Sigmoid colon (tissue), 7 donors: ENCODE data around the gene C14orf93. TPM values are rescaled to one million over a fixed set of nuclear protein-coding genes. Genes with fewer than 3 reads are reported as not detected.
"Not testable (repeated sequence)": the region's sequence is repeated elsewhere in the genome, so short reads cannot be mapped to it uniquely, and the experiment has no call there.

Experiments used
- DNase-seq: peaks from one replicate; pipeline ENCODE4 v3.0.0-alpha.2; 2019
- H3K27ac ChIP-seq, 4 donors: fragments of 200-600 bp; sonication (generic); one replicate each; pipeline ENCODE4 v1.5.1; 2016 to 2019; ENCODE audit warnings: mild to moderate bottlenecking in 1 of 4
- H3K27me3 ChIP-seq, 3 donors: fragments of 200-600 bp; sonication (generic); one replicate each; pipeline ENCODE4 v1.5.1; 2019; ENCODE audit warnings: mild to moderate bottlenecking in 1 of 3
- H3K36me3 ChIP-seq, 4 donors: fragments of 200-600 bp; sonication (generic); one replicate each; pipeline ENCODE4 v1.5.1; 2016 to 2019
- H3K4me1 ChIP-seq, 4 donors: fragments of 200-600 bp; sonication (generic); one replicate each; pipeline ENCODE4 v1.5.1; 2017 to 2019
- H3K4me3 ChIP-seq, 4 donors: fragments of 200-600 bp; sonication (generic); one replicate each; pipeline ENCODE4 v1.5.1; 2017 to 2019; ENCODE audit warnings: mild to moderate bottlenecking in 2 of 4, moderate library complexity in 1 of 4
- H3K9me3 ChIP-seq, 4 donors: fragments of 200-600 bp in 3 of 4; sonication (generic) in 3 of 4; one replicate each; pipeline versions ENCODE4 v1.5.1 to v1.6.1; 2013 to 2019
- CTCF ChIP-seq, 4 experiments: fragments of 450-650 bp in 3 of 4; fragments of 200-600 bp in 1 of 4; IDR thresholded peaks; one replicate each; pipeline ENCODE4 v1.5.1; 2016 to 2019; ENCODE audit warnings: antibody characterized with exemption in 4 of 4, mild to moderate bottlenecking in 3 of 4, moderate library complexity in 2 of 4
- EP300 ChIP-seq, 4 donors: sonication (generic); formaldehyde crosslinking; IDR thresholded peaks; one replicate each; pipeline ENCODE4 v1.6.1; 2017; ENCODE audit warnings: antibody characterized with exemption in 4 of 4
- POLR2A ChIP-seq, 2 donors: fragments of 450-650 bp; IDR thresholded peaks; one replicate each; pipeline ENCODE4 v1.6.1; 2016; ENCODE audit warnings: antibody characterized with exemption in 2 of 2, mild to moderate bottlenecking in 2 of 2, moderate library complexity in 2 of 2
- POLR2AphosphoS5 ChIP-seq, 4 donors: sonication (generic); formaldehyde crosslinking; IDR thresholded peaks; one replicate each; pipeline ENCODE4 v1.6.1; 2017; ENCODE audit warnings: antibody characterized with exemption in 4 of 4
- WGBS, 2 donors: extraction: QIAGEN DNeasy Blood & Tissue Kit; methylation state at CpG; one replicate each; pipeline ENCODE4 v1.1.7; 2013; 5-methylcytosine and 5-hydroxymethylcytosine counted together
- intact Hi-C: fragments of 100-400 bp; cut with DNase I; formaldehyde crosslinking; loops from one replicate; pipeline ENCODE4 v1.15.1; 2023
- polyA plus RNA-seq, 3 donors: library from polyadenylated mRNA; stranded (reverse); fragments of 200-250 nt; gene quantifications; one replicate each; pipeline ENCODE4 v1.2.3, GENCODE V29; 2013
- total RNA-seq, 4 donors: library from RNA; depleted of rRNA; stranded (reverse); fragments of >200 nt; gene quantifications; one replicate each; pipeline ENCODE4 v1.1.0, GENCODE V29; 2016
- donor health status: healthy with polysubstance abuse.
- donor health status: Bipolar disorder and iron deficiency.
- donor health status: healthy.

C14orf93 gene
- total and polyA plus RNA-seq, 7 donors, result 7.4 to 19.9 (median 10.6) TPM

- H3K36me3 ChIP-seq, result no peaks in the 10 kb centered on the region
- TF ChIP-seq POLR2AphosphoS5 (IDR thresholded peaks at IDR 0.05) (no peak), EP300 (IDR thresholded peaks at IDR 0.05) (no peak), CTCF (IDR thresholded peaks at IDR 0.05) (no peak), POLR2A (IDR thresholded peaks at IDR 0.05) (no peak)
- H3K27me3 ChIP-seq, result no peaks in the 10 kb centered on the region
- H3K4me3 ChIP-seq, result no peak overlapping the region
- WGBS, 2 donors, result 77 to 94% methylated on average over 4 of the region's 4 CpGs
- peaks cover 0 to under 1% (median 0%) of the 10 kb centered on the region in 4 donors for H3K4me1 ChIP-seq
- no peaks in the 10 kb centered on the region for H3K9me3 ChIP-seq
- H3K27ac ChIP-seq, result no peak overlapping the region
- DNase-seq, result no peak
- intact Hi-C loops, result no loop called here
Measured at GRCh38 chr14:23015618-23016017, 5.7 kb upstream of the C14orf93 start.

- H3K27me3 ChIP-seq, H3K4me1 ChIP-seq: not testable (repeated sequence)
Measured at GRCh38 chr14:23013749-23014054, 3.8 kb upstream of the C14orf93 start.

GRCh38 chr14:23013054-23013748 lies 3.3 kb upstream of the C14orf93 start:
- no peak for TF ChIP-seq CTCF (IDR thresholded peaks at IDR 0.05)
- TF ChIP-seq POLR2A (IDR thresholded peaks at IDR 0.05), result no peak
- TF ChIP-seq EP300 (IDR thresholded peaks at IDR 0.05), result no peak
- TF ChIP-seq POLR2AphosphoS5 (IDR thresholded peaks at IDR 0.05), result no peak
- Histone ChIP-seq H3K4me1 (peaks cover 0 to 12% (median 2%) of the 10 kb centered on the region in 4 donors), H3K27ac (no peak overlapping the region), H3K4me3 (no peak overlapping the region), H3K27me3 (no peaks in the 10 kb centered on the region), H3K9me3 (no peaks in the 10 kb centered on the region), H3K36me3 (no peaks in the 10 kb centered on the region)
- DNase-seq, result no peak
- WGBS, 2 donors, result 62 to 85% methylated on average over 6 of the region's 6 CpGs
- intact Hi-C loops, result no loop called here

More at GRCh38 chr14:23013749-23014054, 3.8 kb upstream of the C14orf93 start:
- H3K27ac ChIP-seq, H3K36me3 ChIP-seq, H3K4me3 ChIP-seq, H3K9me3 ChIP-seq, DNase-seq, intact Hi-C loops: not testable (repeated sequence)
- 88 to 93% methylated on average over 5 of the region's 5 CpGs for WGBS, 2 donors

GRCh38 chr14:23009483-23009938 lies 432 bp downstream of the C14orf93 start:
- TF ChIP-seq CTCF (IDR thresholded peaks at IDR 0.05) (no peak), POLR2A (IDR thresholded peaks at IDR 0.05) (no peak), POLR2AphosphoS5 (IDR thresholded peaks at IDR 0.05) (no peak), EP300 (IDR thresholded peaks at IDR 0.05) (no peak)
- H3K4me1 ChIP-seq, result peaks cover 0 to 25% (median 13%) of the 10 kb centered on the region in 4 donors
- intact Hi-C loops, result loop anchor here (5.0 kb wide), 1 partner anchor 48 kb away; the partner anchor contains the start of gene CDH24
- no peaks in the 10 kb centered on the region for H3K27me3 ChIP-seq
- 10 to 29% methylated on average over 8 of the region's 8 CpGs for WGBS, 2 donors
- H3K27ac ChIP-seq, result peak overlapping the region; percentile 75 to 86 (median 84)
- no peaks in the 10 kb centered on the region for H3K9me3 ChIP-seq
- H3K4me3 ChIP-seq, result peak overlapping the region; percentile 27 to 58 (median 56)
- DNase-seq, result no peak
- H3K36me3 ChIP-seq, result no peaks in the 10 kb centered on the region

- Histone ChIP-seq H3K36me3 (no peaks in the 10 kb centered on the region), H3K4me1 (peaks cover 0 to 25% (median 13%) of the 10 kb centered on the region in 4 donors), H3K4me3 (no peak overlapping the region), H3K27ac (peak overlapping the region in 1 of 4 donors; percentile 7), H3K27me3 (no peaks in the 10 kb centered on the region), H3K9me3 (no peaks in the 10 kb centered on the region)
- WGBS, 2 donors, result 14% methylated on average over 3 of the region's 3 CpGs
- intact Hi-C loops, result loop anchor here (5.0 kb wide), 1 partner anchor 48 kb away; the partner anchor contains the start of gene CDH24
- no peak for TF ChIP-seq POLR2AphosphoS5 (IDR thresholded peaks at IDR 0.05)
- no peak for TF ChIP-seq EP300 (IDR thresholded peaks at IDR 0.05)
- TF ChIP-seq CTCF (IDR thresholded peaks at IDR 0.05), result no peak
- TF ChIP-seq POLR2A (IDR thresholded peaks at IDR 0.05), result no peak
- no peak for DNase-seq
Measured at GRCh38 chr14:23008831-23009230, 1.1 kb downstream of the C14orf93 start.
